HG02885 (cell line): ENCODE results near the gene NDUFS5.
"Not testable (repeated sequence)": the region's sequence is repeated elsewhere in the genome, so short reads cannot be mapped to it uniquely, and the experiment has no call there.

Experiments used
- ATAC-seq: cut with Tn5 transposase; IDR thresholded peaks from one replicate; pipeline ENCODE4 v1.9.1; 2021; ENCODE audit warnings: mild to moderate bottlenecking; ENCODE audit not compliant: unreplicated experiment, poor library complexity

Gene NDUFS5

DNA sequence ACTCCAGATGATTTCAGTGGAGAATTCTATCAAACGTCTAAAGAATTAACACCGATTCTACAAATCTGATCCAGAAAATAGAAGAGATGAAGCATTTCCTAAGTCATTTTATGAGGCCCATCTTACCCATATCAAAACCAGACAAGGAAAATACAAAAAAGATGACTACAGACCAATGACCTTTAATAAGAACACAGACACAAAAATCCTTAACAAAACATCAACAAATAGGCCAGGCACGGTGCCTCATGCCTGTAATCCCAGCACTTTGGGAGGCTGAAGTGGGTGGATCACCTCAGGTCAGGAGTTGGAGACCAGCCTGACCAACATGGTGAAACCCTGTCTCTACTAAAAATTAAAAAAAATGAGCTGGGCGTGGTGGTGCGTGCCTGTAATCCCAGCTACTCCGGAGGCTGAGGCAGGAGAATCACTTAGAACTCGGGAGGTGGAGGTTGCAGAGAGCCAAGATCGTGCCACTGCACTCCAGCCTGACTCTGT is 29.1 kb downstream of the NDUFS5 start:
- not testable (repeated sequence) for ATAC-seq

DNA sequence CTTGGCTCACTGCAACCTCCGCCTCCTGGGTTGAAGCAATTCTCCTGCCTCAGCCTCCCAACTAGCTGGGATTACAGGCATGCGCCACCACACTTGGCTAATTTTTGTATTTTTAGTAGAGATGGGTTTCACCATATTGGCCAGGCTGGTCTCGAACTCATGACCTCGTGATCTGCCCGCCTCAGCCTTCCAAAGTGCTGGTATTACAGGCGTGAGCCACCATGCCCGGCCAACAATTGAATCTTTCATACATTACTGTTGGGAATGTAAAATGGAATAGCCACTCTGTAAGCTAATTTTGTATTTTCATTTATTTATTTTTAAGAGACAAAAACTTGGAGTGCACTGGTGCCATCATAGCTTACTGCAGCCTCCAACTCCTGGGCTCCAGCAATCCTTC is 35.4 kb downstream of the NDUFS5 start:
- not testable (repeated sequence) for ATAC-seq

DNA sequence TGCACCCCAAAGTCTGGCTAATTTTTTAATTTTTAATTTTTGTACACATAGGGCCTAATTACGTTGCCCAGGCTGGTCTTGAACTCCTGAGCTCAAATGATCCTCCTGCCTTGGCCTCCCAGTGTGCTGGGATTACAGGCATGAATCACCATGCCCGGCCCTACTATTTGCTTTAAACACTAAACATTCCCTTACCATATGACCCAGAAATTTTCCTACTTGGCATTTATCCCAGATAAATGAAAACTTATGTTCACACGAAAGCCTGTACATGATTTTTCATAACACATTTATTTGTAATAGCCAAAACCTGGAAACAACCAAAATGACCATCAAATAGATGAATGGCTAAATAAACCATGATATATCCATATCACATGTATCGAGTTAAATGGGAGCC is 35.8 kb downstream of the NDUFS5 start:
- ATAC-seq, result no peak

DNA sequence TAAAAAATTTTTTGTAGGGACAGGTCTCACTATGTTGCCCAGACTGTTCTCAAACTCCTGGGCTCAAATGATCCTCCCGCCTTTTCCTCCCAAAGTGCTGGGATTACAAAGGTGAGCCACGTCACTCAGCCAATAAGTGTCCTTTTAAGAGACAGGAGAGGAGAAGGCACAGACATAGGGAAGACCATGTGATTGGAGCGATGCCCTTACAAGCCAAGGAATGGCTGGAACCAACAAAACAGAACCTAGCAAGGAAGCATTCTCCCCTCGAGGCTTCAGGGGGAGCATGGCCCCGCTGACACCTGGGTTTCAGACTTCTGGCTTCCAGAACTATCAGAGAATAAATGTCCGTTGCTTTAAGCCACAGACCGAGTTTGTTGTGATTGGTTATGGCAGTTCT is 37.0 kb downstream of the NDUFS5 start:
- ATAC-seq, result no peak

DNA sequence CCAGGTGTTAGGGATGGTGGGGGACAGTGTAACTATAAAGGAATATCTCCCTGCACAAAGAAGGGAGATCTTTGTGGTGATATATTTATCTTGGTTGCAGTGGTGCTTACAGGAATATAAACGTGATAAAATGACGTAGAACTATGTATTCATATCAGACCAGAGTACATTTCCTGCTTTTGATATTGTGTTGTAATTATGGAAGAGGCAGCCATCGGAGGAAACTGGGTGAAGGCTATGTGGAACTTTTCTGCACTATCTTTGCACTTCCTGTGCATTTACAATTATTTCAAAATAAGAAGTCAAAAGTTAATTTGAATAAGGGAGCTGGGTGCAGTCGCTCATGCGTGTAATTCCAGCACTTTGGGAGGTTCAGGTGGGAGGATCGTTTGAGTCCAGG is 37.6 kb downstream of the NDUFS5 start:
- no peak for ATAC-seq

DNA sequence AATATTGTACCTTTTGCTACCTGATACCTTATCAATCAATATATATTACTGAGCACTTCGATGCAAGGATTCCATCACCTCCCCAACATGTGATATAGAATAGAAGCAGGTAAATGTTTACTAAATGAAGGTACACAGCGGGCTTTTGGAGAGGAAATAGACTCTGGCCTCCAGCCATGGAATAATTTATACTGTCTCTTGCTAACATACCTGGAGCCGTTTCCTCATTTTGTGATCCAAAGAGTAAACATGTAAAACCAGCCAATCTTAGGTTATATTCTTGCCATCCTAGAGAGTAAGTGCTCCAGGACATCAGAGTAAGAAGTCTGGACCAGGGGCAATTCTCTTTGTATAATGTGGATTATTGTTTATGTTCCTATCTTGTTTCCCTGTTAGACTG is 39.4 kb downstream of the NDUFS5 start:
- no peak for ATAC-seq

DNA sequence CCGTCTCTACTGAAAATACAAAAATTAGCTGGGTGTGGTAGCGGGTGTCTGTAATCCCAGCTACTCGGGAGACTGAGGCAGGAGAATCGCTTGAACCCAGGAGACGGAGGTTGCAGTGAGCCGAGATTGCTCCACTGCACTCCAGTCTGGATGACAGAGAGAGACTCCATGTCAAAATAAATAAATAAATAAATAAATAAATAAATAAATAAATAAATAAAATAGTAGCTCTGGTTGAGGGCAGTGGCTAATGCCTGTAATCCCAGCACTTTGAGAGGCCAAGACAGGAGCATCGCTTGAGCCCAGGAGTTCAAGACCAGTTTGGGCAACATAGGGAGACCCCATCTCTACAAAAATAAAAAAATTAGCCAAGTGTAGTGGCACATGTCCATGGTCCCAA is 42.1 kb downstream of the NDUFS5 start:
- not testable (repeated sequence) for ATAC-seq

DNA sequence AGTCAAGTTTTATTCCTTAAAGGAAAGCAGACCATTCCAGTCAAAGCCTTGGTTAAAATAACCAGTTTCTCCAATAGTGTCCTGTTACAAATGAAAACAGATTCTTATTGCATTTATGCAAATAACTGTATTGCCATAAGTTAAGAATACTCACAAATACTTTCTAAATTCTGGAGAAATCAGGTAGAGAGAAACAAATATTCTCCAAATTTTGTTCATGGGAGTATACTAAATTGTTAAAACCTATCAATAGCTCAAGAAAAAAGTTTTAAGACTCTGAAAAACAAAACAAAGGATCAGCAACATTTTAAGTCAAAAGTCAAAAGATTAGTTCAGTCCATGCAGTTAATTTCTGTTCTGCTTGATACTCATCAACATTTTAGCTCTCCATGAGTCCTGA is 45.4 kb downstream of the NDUFS5 start:
- not testable (repeated sequence) for ATAC-seq

DNA sequence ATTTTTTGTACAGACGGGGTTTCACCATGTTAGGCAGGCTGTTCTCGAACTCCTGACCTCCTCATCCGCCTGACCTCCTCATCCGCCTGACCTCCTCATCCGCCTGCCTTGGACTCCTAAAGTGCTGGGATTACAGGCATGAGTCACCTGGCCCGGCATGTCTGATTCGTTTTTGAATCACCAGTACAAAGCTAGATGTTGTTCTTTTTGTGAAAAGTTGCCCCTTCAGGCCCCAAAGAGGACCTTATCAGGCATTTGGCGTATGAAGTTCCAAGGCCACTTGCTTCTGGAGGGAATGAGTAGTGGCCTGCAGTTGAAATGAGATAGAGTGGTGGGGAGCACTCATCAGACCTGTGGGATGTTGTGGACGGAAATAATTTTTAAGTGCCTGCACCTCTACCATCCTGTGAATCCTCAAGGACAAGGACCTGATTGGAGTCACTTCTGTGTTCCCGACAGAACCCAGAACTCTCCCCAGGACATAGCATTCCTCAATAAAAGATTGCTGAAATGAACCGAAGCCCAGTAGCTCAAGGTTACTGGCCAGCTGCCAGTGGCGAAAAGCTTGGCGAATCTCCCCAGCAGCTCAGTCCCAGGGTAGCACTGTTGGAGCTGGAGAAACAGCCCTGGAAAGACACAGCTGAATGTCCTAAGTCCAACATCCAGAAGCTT is 50.1 kb downstream of the NDUFS5 start:
- ATAC-seq, result no peak

DNA sequence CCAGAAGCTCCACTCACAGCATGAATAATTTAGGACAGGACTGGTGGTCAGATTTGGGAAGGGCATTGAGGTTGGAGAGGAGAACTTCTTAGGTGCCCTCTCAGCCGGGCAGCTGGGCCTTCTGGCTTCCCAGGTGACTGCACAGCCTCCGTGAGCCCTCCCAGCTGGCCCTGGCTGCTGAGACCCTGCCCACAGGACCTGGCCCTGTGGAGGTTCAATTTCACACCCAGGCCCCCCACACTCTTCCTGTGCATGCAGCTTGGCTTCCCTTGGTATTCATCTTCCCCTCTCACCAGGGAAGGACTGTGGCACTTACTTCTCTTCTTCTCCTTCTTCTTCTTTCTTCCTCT is 50.6 kb downstream of the NDUFS5 start:
- no peak for ATAC-seq

DNA sequence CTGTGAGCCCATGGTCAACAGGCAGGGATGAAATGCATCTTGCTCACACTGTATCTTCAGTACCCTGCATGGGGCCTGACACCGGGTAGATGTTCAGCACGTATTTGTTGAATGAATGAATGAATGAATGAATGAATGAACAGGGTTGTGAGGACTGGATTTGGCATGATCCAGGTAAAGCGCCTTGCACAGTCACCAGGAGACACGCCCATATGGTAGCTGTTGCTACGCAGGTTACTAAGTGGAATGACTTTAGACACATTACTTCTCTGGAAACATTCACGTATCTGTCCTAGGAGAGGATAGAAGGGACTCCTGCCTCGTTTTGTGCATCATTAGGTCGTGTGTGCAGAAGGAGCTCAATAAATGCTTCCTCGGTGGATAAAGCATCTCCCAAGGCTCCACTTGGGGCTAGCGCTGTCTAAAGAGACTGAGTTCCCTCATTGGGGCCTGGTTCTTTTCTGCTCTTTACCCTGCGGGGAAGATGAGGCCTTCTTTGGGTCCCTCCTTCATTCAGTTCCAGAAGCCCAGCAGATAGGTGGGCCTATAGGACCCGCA is 54.2 kb downstream of the NDUFS5 start:
- no peak for ATAC-seq

DNA sequence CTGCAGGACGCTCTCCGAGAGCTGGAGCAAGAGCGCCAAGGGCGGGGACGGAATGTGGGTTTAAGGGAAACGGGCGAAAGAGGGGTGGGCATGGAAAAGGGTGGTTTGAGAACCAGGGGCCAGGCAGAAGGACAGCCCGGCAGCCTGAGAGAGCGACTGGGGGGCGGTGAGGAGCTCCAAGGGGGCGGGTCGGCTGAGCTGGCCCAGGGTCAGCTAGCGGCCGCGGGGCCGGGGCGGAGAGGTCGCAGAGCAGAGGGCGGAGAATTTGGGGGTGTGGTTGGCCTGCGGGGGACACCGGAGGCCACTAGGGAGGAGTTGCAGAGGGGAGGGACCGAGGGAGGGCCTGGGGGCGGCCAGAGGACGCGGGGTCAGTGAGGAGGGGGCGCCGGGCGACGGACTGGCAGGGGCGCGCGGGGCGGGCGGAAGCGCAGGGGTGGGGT is 54.7 kb downstream of the NDUFS5 start:
- no peak for ATAC-seq

DNA sequence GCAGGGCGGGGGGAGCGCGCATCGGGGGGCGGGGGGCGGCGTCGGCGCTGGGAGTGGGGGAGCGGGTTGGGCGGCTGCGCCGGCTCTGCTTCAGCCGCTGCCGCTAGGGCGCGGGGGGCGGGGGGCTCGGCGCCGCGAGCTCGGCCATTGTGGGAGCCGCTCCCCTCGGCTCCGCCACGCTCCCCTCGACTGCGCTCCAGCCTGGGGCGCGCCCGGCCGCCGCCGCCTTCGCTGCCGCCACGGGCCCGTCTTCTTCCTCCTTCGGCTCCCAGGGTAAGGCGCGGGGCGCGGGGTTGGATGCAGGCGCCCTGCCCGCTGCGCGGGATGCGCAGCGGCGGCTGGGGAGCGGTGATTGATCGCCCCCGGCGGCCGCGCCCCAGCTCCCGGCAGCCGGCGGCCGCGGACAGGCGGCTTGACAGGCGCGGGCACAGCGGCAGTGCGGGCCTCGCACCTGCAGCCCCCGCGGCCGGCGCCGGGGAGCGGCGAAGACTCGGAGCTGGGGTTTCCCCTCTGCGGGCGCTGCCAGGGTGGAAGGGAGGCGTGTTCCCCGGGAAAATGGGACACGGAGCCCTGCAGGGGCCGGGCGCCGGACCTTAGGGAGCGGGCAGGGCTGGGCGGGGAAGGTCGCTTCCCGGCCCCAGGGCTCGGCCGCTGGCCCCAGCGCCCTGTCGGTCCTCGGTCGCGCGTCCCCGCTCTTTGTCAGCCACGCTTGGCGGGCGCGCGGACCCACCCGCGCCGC is 55.3 kb downstream of the NDUFS5 start:
- ATAC-seq, result no peak

DNA sequence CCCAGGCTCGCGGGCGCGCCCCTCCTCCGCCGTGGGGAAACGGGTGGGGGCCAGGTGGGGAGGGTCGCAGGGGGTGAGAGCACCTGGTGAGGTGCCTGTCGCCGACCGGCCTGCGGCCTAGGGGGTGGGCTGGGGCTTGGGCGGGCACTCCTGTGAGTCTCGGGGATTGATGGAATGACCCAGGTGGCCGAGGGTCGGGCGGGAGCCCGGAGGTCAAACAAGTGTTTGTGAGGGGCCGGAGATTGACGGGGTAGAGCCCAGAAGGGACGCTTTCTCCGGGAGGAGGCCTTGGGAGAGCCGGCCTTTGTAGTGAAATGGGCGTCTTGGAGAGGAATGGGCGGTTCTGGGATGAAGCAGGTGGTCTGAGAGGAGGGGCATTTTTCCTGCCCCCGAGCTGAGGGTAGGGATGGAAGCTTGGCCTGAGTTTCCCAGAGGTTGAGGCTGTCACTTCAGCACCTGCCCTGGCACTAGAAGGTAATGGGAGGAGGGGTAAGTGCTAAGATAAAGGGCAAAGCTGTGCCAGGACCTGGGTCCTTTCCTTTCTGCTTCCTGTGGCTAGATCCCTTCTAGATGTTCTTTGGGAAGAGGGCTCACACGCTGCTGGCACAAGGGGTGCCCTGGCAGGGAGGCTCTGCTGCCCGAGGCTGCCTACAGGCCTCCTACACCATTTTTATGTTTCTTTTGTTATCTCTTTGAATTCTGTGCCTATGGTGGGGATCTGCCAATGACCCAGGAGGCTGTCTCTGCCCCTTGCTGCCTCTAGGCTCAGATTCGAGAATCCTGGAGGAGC is 56.1 kb downstream of the NDUFS5 start:
- ATAC-seq, result no peak

DNA sequence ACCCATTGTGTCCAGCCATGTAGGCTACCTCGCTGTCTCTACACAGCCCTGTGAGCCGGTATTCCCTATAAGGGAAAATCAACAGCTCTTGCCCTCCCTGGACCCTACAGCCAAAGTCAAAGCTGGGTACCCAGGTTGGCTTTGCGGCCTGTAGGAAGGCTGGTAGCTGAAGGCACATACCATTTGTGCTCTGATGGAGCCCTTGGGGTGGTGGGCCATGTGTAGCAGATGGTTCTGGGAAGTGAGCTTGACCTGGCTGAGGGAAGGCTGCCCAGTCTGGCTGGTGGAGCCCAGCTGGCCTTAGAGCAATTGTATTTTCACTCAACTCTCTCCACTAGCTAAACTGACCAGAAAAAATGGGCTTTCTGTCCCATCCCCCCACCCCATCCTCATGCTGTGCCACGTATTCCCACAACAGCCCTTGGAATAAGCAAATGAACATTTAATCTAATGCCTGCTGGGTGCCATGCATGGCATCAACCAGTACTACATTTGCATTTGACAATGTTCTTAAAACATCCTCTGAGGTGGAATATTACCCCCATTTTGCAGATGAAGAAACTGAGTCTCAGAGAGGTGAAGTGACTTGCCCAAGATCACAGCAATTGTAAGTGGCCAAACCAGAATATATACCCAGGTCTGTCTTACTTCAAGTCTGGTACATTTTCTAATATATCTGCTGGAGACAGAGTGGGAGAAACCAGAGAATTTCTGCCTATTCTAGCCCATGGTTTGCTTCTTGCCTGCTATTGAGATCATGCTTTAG is 56.8 kb downstream of the NDUFS5 start:
- no peak for ATAC-seq

DNA sequence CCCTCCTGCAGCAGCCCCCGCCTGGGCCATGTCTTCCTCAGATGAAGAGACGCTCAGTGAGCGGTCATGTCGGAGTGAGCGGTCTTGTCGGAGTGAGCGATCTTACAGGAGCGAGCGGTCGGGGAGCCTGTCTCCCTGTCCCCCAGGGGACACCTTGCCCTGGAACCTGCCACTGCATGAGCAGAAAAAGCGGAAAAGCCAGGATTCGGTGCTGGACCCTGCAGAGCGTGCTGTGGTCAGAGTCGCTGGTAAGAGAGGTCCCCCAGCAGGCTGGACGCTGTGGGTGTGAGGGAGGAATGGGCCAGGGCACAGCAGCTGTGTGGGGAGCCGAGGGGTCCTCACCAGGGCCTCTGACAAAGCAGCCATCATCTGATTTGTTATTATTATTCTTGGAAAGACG is 58.0 kb downstream of the NDUFS5 start:
- no peak for ATAC-seq
